ENCODE measurements around the gene KIAA2012.

DNA sequence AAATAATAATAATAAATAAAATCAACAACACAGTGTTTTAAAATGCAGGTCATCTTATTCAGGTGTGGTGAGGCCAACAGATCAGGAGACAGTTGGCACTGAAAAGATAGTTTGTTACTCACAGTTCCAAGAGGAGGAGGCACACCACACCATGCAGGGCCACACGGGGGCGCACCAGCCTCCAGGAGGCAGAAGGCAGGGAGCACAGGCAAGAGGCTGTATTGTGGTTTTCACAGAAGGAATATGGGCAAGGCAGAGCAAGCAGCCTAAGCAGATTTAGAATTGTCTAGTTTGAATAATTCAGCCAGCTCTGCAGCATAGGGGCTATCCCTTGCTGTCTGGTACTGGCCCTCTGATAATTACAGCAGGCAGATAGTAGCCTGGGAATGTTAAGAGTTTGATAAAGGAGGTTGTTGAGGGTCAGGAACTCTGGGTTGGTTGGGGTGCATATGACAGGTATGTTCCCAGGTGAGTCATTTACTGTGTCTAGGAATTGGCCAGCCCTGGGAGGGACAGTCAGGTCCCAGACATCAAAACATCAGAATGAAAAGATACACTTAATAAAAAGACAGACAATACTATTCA, 31.3 kb downstream of the KIAA2012 start:
- TF ChIP-seq, protein P1, sequence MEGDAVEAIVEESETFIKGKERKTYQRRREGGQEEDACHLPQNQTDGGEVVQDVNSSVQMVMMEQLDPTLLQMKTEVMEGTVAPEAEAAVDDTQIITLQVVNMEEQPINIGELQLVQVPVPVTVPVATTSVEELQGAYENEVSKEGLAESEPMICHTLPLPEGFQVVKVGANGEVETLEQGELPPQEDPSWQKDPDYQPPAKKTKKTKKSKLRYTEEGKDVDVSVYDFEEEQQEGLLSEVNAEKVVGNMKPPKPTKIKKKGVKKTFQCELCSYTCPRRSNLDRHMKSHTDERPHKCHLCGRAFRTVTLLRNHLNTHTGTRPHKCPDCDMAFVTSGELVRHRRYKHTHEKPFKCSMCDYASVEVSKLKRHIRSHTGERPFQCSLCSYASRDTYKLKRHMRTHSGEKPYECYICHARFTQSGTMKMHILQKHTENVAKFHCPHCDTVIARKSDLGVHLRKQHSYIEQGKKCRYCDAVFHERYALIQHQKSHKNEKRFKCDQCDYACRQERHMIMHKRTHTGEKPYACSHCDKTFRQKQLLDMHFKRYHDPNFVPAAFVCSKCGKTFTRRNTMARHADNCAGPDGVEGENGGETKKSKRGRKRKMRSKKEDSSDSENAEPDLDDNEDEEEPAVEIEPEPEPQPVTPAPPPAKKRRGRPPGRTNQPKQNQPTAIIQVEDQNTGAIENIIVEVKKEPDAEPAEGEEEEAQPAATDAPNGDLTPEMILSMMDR (IDR thresholded peaks at IDR 0.05; ENCODE audit: low read length): peak; percentile 73
- TF ChIP-seq EZH2phosphoT487 (IDR thresholded peaks at IDR 0.05; ENCODE audit: low read length): no peak
